AG04450 (cell line): ENCODE data around the gene DENR. TPM values are rescaled to one million over a fixed set of nuclear protein-coding genes. Genes with fewer than 3 reads are reported as not detected.

Source experiments
- CTCF ChIA-PET: fragments of 300-600, 350-600 bp; formaldehyde crosslinking; extraction: SDS; loops from one replicate; lab custom pipeline; 2022; ENCODE audit warnings: antibody characterized with exemption, inconsistent platforms; lab: Charles Lee
- POLR2A ChIA-PET: fragments of 350-600 bp; formaldehyde crosslinking; extraction: SDS; loops from one replicate; lab custom pipeline; 2021; ENCODE audit warnings: antibody characterized with exemption, inconsistent platforms; lab: Yijun Ruan, JAX
- DNase-seq: peaks from one replicate; pipeline ENCODE4 v3.0.0-alpha.2; 2011; ENCODE audit warnings: low read depth, low spot score
- H3K27ac ChIP-seq: one replicate; pipeline ENCODE4 v1.5.1; 2012; ENCODE audit warnings: low read depth, low read length, control low read depth
- H3K27me3 ChIP-seq: one replicate; pipeline ENCODE4 v1.6.0; 2012; ENCODE audit warnings: low read length; ENCODE audit not compliant: control insufficient read depth, insufficient read depth
- H3K4me3 ChIP-seq: 2 replicates; pipeline ENCODE4 v1.5.1; 2011; ENCODE audit warnings: mild to moderate bottlenecking, low read depth, low read length, control low read depth
- H3K9me3 ChIP-seq: 2 replicates; pipeline ENCODE4 v1.5.1; 2012; ENCODE audit warnings: low read length; ENCODE audit not compliant: control insufficient read depth, insufficient read depth
- CTCF ChIP-seq: IDR thresholded peaks from 2 replicates; pipeline ENCODE4 v1.5.1; 2011; ENCODE audit warnings: low read depth, low read length, control low read depth, inconsistent platforms
- polyA plus RNA-seq: library from polyadenylated mRNA; depleted of rRNA; stranded (reverse); fragments of >200 nt; gene quantifications from 2 replicates; pipeline ENCODE4 v1.2.3, GENCODE V29; 2011

DENR gene
- polyA plus RNA-seq, 1 experiment = 47.8 TPM

- TF ChIP-seq CTCF = no peak
- Histone ChIP-seq H3K27ac (no peak overlapping the region), H3K4me3 (no peak overlapping the region), H3K27me3 (no peaks in the 10 kb centered on the region), H3K9me3 (no peaks in the 10 kb centered on the region)
- DNase-seq = no peak
- CTCF ChIA-PET = interaction anchor here (0.6 to 1.6 kb wide), 3 partner anchors 13 to 152 kb away, joined by 3 to 6 read pairs (median 5); no protein-coding TSS in a partner anchor
- POLR2A ChIA-PET = no interaction called here
Observed at GRCh38 chr12:122789637-122790036, 37.0 kb downstream of the DENR start.

GRCh38 chr12:122790393-122791075, 37.9 kb downstream of the DENR start:
- DNase-seq = no peak
- no peaks in the 10 kb centered on the region for H3K9me3 ChIP-seq
- no peak for TF ChIP-seq CTCF
- H3K4me3 ChIP-seq = no peak overlapping the region
- H3K27me3 ChIP-seq = no peaks in the 10 kb centered on the region
- H3K27ac ChIP-seq = no peak overlapping the region
- ChIA-PET CTCF (interaction anchor here (0.6 to 1.6 kb wide), 5 partner anchors 12 to 448 kb away, joined by 3 to 6 read pairs (median 4); no protein-coding TSS in a partner anchor), POLR2A (no interaction called here)

- ChIA-PET POLR2A (interaction anchor here (0.6 kb wide), 3 partner anchors 12 to 180 kb away, joined by 3 to 7 read pairs (median 4); no protein-coding TSS in a partner anchor), CTCF (interaction anchor here (0.5 to 4.3 kb wide), 61 partner anchors 8 to 995 kb away, joined by 3 to 75 read pairs (median 5); partner anchors contain the start of genes ABCB9, ARL6IP4, HIP1R and OGFOD2)
- peak; percentile 38 for DNase-seq
Observed at GRCh38 chr12:122793685-122794106, 41.1 kb downstream of the DENR start.

GRCh38 chr12:122795807-122796206, 43.2 kb downstream of the DENR start:
- H3K27me3 ChIP-seq = no peaks in the 10 kb centered on the region
- H3K4me3 ChIP-seq = no peak overlapping the region
- no peaks in the 10 kb centered on the region for H3K9me3 ChIP-seq
- TF ChIP-seq CTCF = no peak
- POLR2A ChIA-PET = no interaction called here
- H3K27ac ChIP-seq = no peak overlapping the region
- DNase-seq = no peak
- CTCF ChIA-PET = interaction anchor here (0.7 to 4.3 kb wide), 3 partner anchors 13 to 442 kb away, joined by 3 to 75 read pairs (median 31); no protein-coding TSS in a partner anchor

More at GRCh38 chr12:122793685-122794106, 41.1 kb downstream of the DENR start:
- Histone ChIP-seq H3K27ac (no peak overlapping the region), H3K9me3 (no peaks in the 10 kb centered on the region), H3K4me3 (no peak overlapping the region), H3K27me3 (no peaks in the 10 kb centered on the region)
- peak; percentile 67 for TF ChIP-seq CTCF
